ENCODE results near the gene GM2A.
"Not testable (repeated sequence)": the region's sequence is repeated elsewhere in the genome, so short reads cannot be mapped to it uniquely, and the experiment has no call there.

GM2A gene

GRCh38 chr5:151278845-151279244, 25.9 kb downstream of the GM2A start:
- H3K4me3 ChIP-seq (ENCODE audit: low read length) = no peak overlapping the region
- no peak for DNase-seq (ENCODE audit: low read depth, low spot score)

- no peak overlapping the region for H3K4me3 ChIP-seq (ENCODE audit: low read length)
- no peak for DNase-seq (ENCODE audit: low read depth, low spot score)
Measured at GRCh38 chr5:151280443-151280842, 27.5 kb downstream of the GM2A start.

- no peak for DNase-seq (ENCODE audit: low read depth, low spot score)
Measured at GRCh38 chr5:151281001-151281639, 28.1 kb downstream of the GM2A start.

GRCh38 chr5:151283120-151283825, 30.3 kb downstream of the GM2A start:
- no peak for DNase-seq (ENCODE audit: low read depth, low spot score)
- no peak overlapping the region for H3K4me3 ChIP-seq (ENCODE audit: low read length)

More at GRCh38 chr5:151281001-151281639, 28.1 kb downstream of the GM2A start:
- H3K4me3 ChIP-seq (ENCODE audit: low read length) = no peak overlapping the region

- H3K4me3 ChIP-seq (ENCODE audit: low read length) = no peak overlapping the region
- peak; percentile 9 for DNase-seq (ENCODE audit: low read depth, low spot score)
Measured at GRCh38 chr5:151284392-151284967, 31.5 kb downstream of the GM2A start.

GRCh38 chr5:151285683-151286082, 32.7 kb downstream of the GM2A start:
- H3K4me3 ChIP-seq (ENCODE audit: low read length) = no peak overlapping the region
- no peak for DNase-seq (ENCODE audit: low read depth, low spot score)

GRCh38 chr5:151286246-151286645, 33.3 kb downstream of the GM2A start:
- no peak overlapping the region for H3K4me3 ChIP-seq (ENCODE audit: low read length)
- no peak for DNase-seq (ENCODE audit: low read depth, low spot score)

GRCh38 chr5:151288180-151288579, 35.2 kb downstream of the GM2A start:
- peak; percentile 19 for DNase-seq (ENCODE audit: low read depth, low spot score)

GRCh38 chr5:151293624-151294023, 40.6 kb downstream of the GM2A start:
- no peak for DNase-seq (ENCODE audit: low read depth, low spot score)
- no peak overlapping the region for H3K4me3 ChIP-seq (ENCODE audit: low read length)

More at GRCh38 chr5:151288180-151288579, 35.2 kb downstream of the GM2A start:
- no peak overlapping the region for H3K4me3 ChIP-seq (ENCODE audit: low read length)

- no peak for DNase-seq (ENCODE audit: low read depth, low spot score)
- no peak overlapping the region for H3K4me3 ChIP-seq (ENCODE audit: low read length)
Measured at GRCh38 chr5:151295138-151295537, 42.2 kb downstream of the GM2A start.

GRCh38 chr5:151295791-151296477, 42.9 kb downstream of the GM2A start:
- no peak for DNase-seq (ENCODE audit: low read depth, low spot score)
- H3K4me3 ChIP-seq (ENCODE audit: low read length) = no peak overlapping the region

GRCh38 chr5:151296478-151296830, 43.5 kb downstream of the GM2A start:
- DNase-seq (ENCODE audit: low read depth, low spot score) = no peak
- no peak overlapping the region for H3K4me3 ChIP-seq (ENCODE audit: low read length)

- no peak overlapping the region for H3K4me3 ChIP-seq (ENCODE audit: low read length)
- no peak for DNase-seq (ENCODE audit: low read depth, low spot score)
Measured at GRCh38 chr5:151296974-151297373, 44.0 kb downstream of the GM2A start.

GRCh38 chr5:151298063-151298855, 45.3 kb downstream of the GM2A start:
- H3K4me3 ChIP-seq (ENCODE audit: low read length) = no peak overlapping the region
- peak; percentile 47 for DNase-seq (ENCODE audit: low read depth, low spot score)

GRCh38 chr5:151303666-151304065, 50.7 kb downstream of the GM2A start, which contains the start of gene SLC36A3:
SLC36A3 (minus strand) TSS chr5:151303766; CDS start chr5:151303354, 412 bp downstream.
- H3K4me3 ChIP-seq (ENCODE audit: low read length) = no peak within 1 kb of the TSS
- DNase-seq (ENCODE audit: low read depth, low spot score) = no peak

GRCh38 chr5:151309266-151309665, 56.3 kb downstream of the GM2A start:
- not testable (repeated sequence) for DNase-seq (ENCODE audit: low read depth, low spot score); H3K4me3 ChIP-seq (ENCODE audit: low read length)

- H3K4me3 ChIP-seq (ENCODE audit: low read length); DNase-seq (ENCODE audit: low read depth, low spot score): not testable (repeated sequence)
Measured at GRCh38 chr5:151309821-151310220, 56.8 kb downstream of the GM2A start.

GRCh38 chr5:151310932-151311331, 57.9 kb downstream of the GM2A start:
- no peak for DNase-seq (ENCODE audit: low read depth, low spot score)
- no peak overlapping the region for H3K4me3 ChIP-seq (ENCODE audit: low read length)

- H3K4me3 ChIP-seq (ENCODE audit: low read length) = no peak overlapping the region
- DNase-seq (ENCODE audit: low read depth, low spot score) = no peak
Measured at GRCh38 chr5:151312756-151313324, 59.9 kb downstream of the GM2A start.

Data from Jurkat, Clone E6-1 (cell line).